Tibial artery (tissue), 4 donors: Measurements from ENCODE around the gene FANCC.

Experiments
- DNase-seq, 2 donors: peaks; one replicate each; pipeline ENCODE4 v3.0.0-alpha.2; 2019
- H3K27ac ChIP-seq, 2 donors: fragments of 200-600 bp; sonication (generic) in 1 of 2; 1 replicate in 1 of 2; 2 replicates in 1 of 2; pipeline ENCODE4 v1.5.1; 2018 to 2019; ENCODE audit warnings: mild to moderate bottlenecking in 1 of 2
- H3K27me3 ChIP-seq, 2 donors: fragments of 200-600 bp; sonication (generic) in 1 of 2; one replicate each; pipeline versions ENCODE4 v1.5.1 to v1.6.0; 2016 to 2019
- H3K36me3 ChIP-seq, 3 donors: fragments of 200-600 bp; sonication (generic) in 2 of 3; one replicate each; pipeline ENCODE4 v1.5.1; 2016 to 2019; ENCODE audit warnings: mild to moderate bottlenecking in 2 of 3
- H3K4me1 ChIP-seq, 4 donors: fragments of 200-600 bp; sonication (generic) in 2 of 4; 1 replicate in 3 of 4; 2 replicates in 1 of 4; pipeline ENCODE4 v1.5.1; 2016 to 2019
- H3K4me3 ChIP-seq, 2 donors: fragments of 200-600 bp; sonication (generic) in 1 of 2; 1 replicate in 1 of 2; 2 replicates in 1 of 2; pipeline ENCODE4 v1.5.1; 2018 to 2019; ENCODE audit warnings: mild to moderate bottlenecking in 2 of 2
- H3K9me3 ChIP-seq, 3 donors: fragments of 200-600 bp; sonication (generic) in 1 of 3; one replicate each; pipeline ENCODE4 v1.5.1; 2016 to 2019
- intact Hi-C: fragments of 100-400 bp; cut with DNase I; formaldehyde crosslinking; loops from one replicate; pipeline ENCODE4 v1.15.0; 2023; ENCODE audit warnings: low total_unique reads
- TF ChIP-seq, protein P1 (sequence below), 2 experiments: fragments of 200-600 bp in 1 of 2; fragments of 450-650 bp in 1 of 2; IDR thresholded peaks; one replicate each; pipeline ENCODE4 v1.5.1; 2017 to 2019; ENCODE audit warnings: antibody characterized with exemption in 2 of 2, mild to moderate bottlenecking in 1 of 2, moderate library complexity in 1 of 2

FANCC gene

DNA sequence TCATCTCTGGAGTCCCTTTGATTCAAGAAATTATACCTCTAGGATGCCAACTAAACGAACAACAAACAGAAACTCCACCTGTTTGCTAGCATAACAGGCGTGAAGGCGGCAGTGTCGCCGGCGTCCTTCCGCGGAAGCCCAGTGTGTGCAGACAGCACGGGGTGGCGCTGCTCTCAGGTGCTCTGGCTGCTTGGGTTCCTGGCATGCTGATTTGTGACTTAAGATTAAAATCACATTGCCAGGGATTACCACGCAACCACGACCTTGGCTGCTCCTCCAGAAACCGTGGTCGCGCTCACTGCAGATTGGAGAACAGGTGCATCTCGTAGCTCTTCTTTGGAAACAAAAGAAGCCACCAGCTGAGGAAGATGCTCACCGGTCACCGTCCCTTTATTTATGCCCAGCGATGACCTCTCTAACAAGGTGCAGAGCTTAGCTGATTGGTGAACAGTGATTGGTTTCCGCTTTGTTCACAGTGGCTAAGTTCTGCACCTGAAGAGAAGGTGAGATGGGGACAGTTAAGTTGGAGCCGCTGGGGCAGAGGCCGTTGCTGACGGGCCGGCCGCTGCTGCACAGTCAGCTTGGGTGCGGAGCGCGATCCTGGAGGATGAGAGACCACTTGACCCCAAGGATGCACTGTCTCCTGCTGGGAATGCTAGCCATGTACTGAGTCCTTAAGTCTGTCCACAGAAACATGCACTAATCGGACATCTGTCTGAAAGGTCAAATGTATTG, 232.3 kb downstream of the FANCC start:
- intact Hi-C loops = no loop called here
- Histone ChIP-seq H3K9me3 (no peaks in the 10 kb centered on the region), H3K4me3 (no peak overlapping the region), H3K27me3 (no peaks in the 10 kb centered on the region), H3K36me3 (peaks cover 38 to 76% (median 64%) of the 10 kb centered on the region in 3 donors), H3K4me1 (peaks cover 0 to 100% (median 61%) of the 10 kb centered on the region in 4 donors), H3K27ac (peak overlapping the region; percentile 85 to 93)
- TF ChIP-seq, protein P1, sequence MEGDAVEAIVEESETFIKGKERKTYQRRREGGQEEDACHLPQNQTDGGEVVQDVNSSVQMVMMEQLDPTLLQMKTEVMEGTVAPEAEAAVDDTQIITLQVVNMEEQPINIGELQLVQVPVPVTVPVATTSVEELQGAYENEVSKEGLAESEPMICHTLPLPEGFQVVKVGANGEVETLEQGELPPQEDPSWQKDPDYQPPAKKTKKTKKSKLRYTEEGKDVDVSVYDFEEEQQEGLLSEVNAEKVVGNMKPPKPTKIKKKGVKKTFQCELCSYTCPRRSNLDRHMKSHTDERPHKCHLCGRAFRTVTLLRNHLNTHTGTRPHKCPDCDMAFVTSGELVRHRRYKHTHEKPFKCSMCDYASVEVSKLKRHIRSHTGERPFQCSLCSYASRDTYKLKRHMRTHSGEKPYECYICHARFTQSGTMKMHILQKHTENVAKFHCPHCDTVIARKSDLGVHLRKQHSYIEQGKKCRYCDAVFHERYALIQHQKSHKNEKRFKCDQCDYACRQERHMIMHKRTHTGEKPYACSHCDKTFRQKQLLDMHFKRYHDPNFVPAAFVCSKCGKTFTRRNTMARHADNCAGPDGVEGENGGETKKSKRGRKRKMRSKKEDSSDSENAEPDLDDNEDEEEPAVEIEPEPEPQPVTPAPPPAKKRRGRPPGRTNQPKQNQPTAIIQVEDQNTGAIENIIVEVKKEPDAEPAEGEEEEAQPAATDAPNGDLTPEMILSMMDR (IDR thresholded peaks at IDR 0.05) = no peak
- peak in 1 of 2 donors; percentile 66 for DNase-seq

DNA sequence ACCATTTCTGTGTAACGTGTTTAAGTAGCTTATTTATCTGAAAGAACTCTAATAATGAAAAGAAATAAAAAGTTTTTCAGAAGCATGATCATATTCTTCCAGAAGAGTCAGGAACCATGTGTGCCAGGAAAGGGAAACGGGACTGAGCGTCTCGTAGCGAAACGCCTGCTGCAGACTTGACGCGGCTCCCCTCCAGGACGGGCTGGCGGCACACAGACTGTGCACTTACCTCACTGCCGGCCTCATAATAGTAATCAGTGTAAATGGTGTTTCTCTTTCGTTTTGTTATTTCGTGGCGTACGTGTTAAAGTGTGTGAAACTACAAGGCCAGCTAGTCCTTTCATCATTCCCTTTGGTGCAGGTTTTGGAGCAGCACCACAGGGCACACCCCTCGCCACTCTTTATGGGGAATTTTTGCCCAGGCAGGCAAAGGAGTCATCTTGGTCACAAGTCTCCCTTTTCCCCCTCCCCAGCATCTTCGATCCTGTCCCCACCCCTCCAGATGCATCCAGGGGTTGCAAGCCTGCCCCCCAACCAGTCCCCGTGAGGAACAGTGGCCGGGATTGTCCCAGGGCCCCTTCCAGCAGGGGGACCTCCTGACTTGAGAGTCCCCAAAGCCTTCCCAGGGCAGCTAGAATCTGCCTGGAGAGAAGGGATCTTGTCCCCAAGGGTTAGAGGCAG, 233.1 kb downstream of the FANCC start:
- Histone ChIP-seq H3K4me3 (no peak overlapping the region), H3K36me3 (peaks cover 38 to 70% (median 68%) of the 10 kb centered on the region in 3 donors), H3K4me1 (peaks cover 0 to 100% (median 60%) of the 10 kb centered on the region in 4 donors), H3K27ac (peak overlapping the region; percentile 85 to 93), H3K9me3 (no peaks in the 10 kb centered on the region), H3K27me3 (no peaks in the 10 kb centered on the region)
- intact Hi-C loops = no loop called here
- DNase-seq = peak in 1 of 2 donors; percentile 89
- TF ChIP-seq, protein P1 (IDR thresholded peaks at IDR 0.05) = no peak

DNA sequence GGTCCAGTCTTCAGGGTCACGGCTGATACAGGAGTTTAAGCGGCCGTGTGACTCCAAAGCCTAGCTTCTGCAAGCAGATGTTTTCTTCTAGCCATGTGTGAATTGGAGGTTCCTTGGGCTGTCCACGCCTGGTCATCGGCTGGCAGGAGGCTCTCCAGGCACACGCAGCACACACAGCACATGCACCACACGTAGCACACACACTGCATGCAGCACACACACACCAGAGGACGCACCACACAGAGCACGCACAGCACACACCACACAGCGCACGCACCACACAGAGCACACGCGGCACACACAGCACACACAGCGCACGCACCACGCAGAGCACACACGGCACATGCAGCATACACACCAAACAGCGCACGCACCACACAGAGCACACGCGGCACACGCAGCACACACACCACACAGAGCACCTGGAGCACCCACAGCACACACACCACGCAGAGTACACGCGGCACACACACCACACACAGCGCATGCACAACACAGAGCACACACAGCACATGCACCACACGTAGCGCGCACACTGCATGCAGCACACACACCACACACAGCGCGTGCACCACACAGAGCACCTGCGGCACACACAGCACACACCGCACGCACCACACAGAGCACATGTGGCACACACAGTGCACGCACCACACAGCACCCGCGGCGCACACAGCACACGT, 234.3 kb downstream of the FANCC start:
- intact Hi-C loops = no loop called here
- peaks cover 0 to 100% (median 59%) of the 10 kb centered on the region in 4 donors for H3K4me1 ChIP-seq

DNA sequence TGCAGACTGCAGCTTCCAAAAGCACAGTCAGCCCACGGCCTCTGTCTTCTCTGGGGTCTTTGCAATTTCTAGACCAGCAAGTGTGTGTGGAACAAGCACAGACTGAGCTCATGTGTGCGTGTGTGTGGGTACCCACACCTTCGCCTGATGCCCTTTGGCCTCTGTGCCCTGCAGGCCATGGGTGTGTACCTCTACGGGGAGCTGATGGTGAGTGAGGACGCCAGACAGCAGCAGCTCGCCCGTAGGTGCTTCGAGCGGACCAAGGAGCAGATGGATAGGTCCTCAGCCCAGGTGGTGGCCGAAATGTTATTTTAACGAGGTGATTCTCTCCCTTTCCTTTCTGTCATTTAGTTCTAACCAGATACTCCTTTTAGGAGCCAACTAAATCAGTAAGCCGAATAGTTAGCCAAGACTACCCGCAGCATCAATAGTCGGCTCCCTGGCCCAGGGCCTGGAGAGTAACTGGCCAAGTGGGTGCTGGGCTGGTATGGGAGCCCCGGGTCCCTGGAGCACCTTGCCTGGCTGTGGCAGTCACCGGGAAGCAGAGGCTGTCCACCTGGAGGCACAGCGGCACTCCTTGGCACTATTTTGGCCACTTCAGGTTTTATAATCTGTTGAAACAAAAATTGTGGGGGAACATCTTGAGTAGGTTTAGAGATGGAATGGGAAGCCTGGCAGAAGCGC, 235.0 kb downstream of the FANCC start:
- peak; percentile 18 to 69 for DNase-seq
- Histone ChIP-seq H3K27me3 (no peaks in the 10 kb centered on the region), H3K36me3 (peaks cover 38 to 72% (median 70%) of the 10 kb centered on the region in 3 donors), H3K4me3 (no peak overlapping the region), H3K9me3 (no peaks in the 10 kb centered on the region), H3K4me1 (peaks cover 0 to 100% (median 62%) of the 10 kb centered on the region in 4 donors), H3K27ac (peak overlapping the region; percentile 79 to 93)
- TF ChIP-seq, protein P1 (IDR thresholded peaks at IDR 0.05) = no peak
- intact Hi-C loops = no loop called here

More for the DNA sequence above, 234.3 kb downstream of the FANCC start:
- no peaks in the 10 kb centered on the region for H3K9me3 ChIP-seq
- TF ChIP-seq, protein P1 (IDR thresholded peaks at IDR 0.05) = no peak
- H3K27ac ChIP-seq = peak overlapping the region; percentile 79 to 93
- peak in 1 of 2 donors; percentile 55 for DNase-seq
- H3K36me3 ChIP-seq = peaks cover 38 to 70% (median 68%) of the 10 kb centered on the region in 3 donors
- H3K4me3 ChIP-seq = no peak overlapping the region
- H3K27me3 ChIP-seq = no peaks in the 10 kb centered on the region

DNA sequence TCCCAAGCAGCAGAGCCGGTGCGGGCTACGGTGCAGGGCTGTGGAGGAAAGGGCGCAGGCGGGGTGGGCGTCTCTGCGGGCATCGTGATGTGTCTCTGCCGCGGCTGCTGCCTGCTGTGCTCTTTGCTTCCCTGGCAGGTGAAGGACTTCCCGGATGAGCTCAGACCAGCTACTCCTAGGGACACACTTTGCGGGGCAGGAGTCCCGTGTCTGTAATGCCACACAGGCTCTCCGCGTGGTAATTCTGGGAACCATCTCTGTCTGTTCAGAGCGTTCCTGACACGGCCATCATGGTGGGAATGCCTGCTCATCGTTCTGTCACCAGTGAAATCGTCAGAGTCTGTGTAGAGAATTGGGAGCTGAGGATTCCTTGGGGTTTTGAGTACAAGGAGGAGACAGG, 235.5 kb downstream of the FANCC start:
- no peaks in the 10 kb centered on the region for H3K27me3 ChIP-seq
- no peak overlapping the region for H3K4me3 ChIP-seq
- H3K9me3 ChIP-seq = no peaks in the 10 kb centered on the region
- H3K4me1 ChIP-seq = peaks cover 0 to 100% (median 66%) of the 10 kb centered on the region in 4 donors
- peak overlapping the region; percentile 79 to 93 for H3K27ac ChIP-seq
- TF ChIP-seq, protein P1 (IDR thresholded peaks at IDR 0.05) = no peak
- intact Hi-C loops = no loop called here
- peak; percentile 11 to 63 for DNase-seq
- peaks cover 38 to 71% (median 68%) of the 10 kb centered on the region in 3 donors for H3K36me3 ChIP-seq
